Inflammatory macrophage (primary cell): ENCODE results near the gene TMEM51.

Experiments
- DNase-seq, 2 donors: peaks; one replicate each; pipeline ENCODE4 v3.0.0-alpha.2; 2020 to 2022

The TMEM51 gene

DNA sequence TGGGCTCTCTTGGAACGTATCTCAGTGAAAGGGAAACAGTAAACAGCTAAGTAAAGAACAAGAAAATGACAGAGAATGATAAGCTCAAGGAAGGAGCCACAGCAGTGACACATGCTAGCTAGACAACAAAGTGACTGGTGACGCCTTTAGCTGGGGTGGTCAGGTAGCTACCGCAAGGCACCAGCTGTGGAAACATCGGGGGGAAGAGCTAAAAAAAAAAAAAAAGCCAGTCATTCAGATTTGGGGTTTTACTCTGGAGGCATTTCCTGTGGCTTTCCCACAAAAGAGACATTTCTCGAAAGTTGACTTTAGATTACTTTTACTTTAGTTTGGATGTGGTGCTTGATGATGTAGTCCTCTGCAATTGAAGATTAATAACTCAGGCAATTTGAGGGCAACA lies 95.5 kb downstream of the TMEM51 start:
- DNase-seq = no peak

DNA sequence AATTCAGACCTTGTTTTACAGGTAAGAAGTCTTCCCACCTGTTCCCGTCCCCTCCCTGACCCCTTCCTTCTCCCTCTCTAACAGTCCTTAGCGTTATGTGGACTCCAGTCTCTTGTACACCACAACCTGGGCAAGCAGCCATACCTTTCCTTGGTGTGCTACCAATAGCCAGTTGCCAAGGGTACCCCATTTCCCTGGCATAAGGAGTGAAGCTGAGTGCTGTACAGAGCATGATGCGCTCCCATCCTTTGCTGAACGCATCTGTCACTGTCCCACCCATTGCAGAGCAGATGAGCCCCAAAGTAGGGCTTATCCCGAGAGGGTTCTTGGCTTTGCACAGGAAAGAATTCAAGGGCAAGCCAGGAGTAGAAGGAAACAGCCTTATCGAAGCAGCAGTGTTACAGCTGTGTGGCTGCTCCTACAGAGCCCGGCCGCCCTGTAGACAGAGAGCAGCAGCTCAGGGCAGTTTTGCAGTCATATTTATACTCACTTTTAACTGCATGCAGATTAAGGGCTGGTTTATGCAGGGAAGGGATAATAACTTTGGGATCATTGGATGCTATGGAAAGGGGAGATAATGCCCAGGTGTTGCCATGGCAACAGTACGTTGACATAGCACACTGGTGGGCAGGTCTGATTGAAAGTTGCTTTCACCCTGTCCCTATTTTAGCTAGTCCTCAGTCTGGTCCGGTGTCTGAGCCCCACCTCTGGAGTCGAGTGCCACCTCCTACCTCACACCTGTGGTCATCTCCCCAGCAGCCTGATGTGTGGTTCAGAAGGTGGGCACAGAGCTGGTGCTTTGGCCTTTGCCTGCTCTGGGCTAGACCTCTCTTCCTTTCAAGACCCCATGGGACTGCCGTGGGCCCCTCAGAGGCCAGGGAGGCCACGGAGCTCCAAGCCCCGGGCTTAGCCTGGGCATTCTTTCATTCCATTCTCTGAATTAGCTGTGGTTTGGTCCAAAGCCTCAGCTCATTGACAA lies 98.6 kb downstream of the TMEM51 start:
- no peak for DNase-seq

GRCh38 chr1:15254559-15254958 lies 101.0 kb downstream of the TMEM51 start:
- DNase-seq = no peak

DNA sequence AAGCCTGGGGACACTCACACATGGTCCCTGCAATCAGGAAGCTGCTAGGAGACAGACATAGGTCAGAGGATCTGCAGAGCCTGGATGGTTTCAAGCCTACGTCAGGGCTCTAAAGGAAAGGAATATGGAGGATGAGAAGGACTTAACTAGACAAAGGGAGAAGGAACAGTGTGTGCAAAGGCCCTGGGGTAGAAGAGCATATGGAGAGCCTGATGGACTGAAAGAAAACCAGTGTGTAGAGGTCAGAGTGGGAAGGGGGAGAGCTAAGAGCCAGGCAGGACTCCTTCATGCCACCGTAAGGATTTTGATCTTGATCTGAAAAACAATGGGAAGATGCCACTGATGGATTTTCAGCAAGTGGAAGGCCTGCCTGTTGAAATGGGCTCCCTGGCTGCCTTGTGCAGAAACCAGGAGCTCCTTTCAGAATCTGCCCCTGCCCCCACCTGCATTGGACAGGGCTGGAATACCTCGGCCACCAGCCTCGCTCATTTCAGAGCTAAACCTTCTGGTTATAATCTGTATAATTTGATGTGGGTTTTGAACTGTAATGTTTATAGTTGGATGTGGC lies 102.1 kb downstream of the TMEM51 start:
- no peak for DNase-seq

DNA sequence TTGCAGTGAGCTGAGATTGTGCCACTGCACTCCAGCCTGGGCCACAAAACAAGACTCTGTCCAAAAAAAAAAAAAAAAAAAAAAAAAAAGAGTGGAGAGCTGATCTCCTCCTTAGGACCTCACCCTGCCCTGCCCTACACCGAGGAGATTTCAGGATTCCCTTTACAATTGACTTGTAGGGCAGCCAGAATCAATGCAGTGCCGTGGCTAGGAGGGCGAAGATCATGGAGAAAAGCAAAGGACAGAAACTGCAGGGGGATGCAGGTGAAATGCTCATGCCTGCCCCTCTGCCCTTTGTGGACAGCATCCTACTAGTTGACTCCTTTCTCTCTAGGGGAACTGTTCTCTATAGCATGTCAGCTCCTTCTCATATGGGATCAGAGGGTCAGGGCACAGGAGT lies 103.0 kb downstream of the TMEM51 start:
- DNase-seq = no peak

- DNase-seq = no peak
Measured at GRCh38 chr1:15257309-15257708, 103.8 kb downstream of the TMEM51 start.

DNA sequence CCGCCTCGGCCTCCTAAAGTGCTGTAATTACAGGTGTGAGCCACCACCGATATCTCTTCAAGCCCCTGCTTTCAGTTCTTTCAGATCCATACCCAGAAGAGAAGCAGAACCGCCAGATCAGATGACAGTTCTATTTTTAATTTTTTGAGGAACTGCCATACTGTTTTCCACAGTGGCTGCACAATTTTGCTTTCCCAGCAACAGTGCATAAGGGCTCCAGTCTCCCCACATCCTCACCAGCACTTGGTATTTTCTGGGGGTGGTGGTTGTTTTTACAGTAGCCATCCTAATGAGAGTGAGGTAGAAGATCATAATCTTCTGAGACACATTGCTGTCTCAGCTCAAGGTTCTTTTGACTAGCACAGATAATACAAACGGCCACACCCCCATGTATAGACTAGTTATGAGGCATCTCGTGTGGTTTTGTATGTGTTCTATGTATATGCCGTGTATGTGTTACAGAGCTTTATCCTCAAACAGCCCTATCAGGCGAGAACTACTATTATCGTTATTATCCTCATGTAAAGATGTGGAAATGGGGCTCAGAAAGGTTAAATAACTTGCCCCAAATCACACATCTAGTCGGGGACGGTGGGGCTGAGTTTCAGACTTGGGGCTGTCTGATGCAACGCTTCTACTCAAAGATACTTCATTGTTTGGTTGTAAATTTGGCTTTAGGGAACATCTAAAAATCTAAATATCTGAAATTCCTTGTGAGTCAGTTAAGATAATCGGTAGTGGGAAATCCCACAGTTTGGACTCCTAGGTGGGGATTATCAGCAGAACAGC lies 105.5 kb downstream of the TMEM51 start:
- peak; percentile 86 to 92 for DNase-seq

DNA sequence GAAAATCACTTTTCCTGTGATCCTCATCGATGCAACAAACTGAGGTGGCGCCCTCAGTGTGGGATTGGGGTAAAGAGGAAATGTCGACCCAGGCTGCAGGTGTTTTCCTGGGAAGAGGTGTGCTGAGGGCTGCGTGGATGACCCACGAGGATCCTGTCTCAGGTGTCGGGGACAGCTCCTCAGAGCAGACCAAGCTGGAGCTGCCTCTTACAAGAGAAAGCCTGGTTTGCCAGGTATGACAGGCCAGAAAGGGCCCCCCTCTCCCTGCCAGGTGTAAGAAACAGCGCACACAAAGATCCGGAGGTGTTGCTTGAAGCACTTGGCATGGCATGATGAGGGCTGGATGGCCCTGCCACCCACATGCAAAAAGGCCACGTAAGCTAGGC lies 106.1 kb downstream of the TMEM51 start:
- DNase-seq = no peak

DNA sequence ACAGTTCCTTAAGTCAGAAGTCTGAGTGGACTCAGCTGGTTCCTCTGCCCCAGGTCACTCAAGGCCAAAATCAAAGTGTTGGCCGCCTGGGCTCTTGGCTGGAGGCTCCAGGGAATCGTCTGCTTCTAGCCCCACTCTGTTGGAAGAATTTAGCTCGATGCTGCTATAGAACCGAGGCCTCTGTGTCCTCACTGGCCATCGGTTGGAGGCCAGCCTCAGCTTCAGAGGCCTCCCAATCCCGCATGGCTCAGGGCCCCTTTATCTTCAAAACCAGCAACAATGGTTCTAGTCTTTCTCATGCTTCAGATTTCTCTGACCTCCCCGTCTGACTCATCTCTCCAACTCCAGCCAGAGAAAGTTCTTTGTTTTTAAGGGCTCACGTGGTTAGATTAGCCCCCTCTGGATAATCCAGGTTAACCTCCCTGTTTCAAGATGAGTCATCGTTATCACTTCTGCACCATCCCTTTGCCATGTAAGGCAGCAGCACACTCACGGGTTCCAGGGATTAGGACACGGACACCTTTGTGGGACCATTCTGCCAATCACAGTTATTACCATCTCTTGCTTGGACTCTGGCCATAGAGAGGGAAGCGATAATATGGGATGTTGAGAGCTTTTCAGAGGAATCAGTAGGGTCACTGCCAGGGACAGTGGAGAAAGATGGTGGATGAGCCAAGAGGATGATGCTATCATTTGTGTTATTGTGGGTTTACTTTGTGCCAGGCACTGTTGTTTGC lies 107.0 kb downstream of the TMEM51 start:
- DNase-seq = peak; percentile 31 to 46

GRCh38 chr1:15261155-15262002 lies 107.8 kb downstream of the TMEM51 start:
- peak; percentile 97 to 99 for DNase-seq

- DNase-seq = no peak
Measured at GRCh38 chr1:15262003-15262377, 108.4 kb downstream of the TMEM51 start.

GRCh38 chr1:15262706-15263105 lies 109.2 kb downstream of the TMEM51 start:
- DNase-seq = peak; percentile 21 to 52

DNA sequence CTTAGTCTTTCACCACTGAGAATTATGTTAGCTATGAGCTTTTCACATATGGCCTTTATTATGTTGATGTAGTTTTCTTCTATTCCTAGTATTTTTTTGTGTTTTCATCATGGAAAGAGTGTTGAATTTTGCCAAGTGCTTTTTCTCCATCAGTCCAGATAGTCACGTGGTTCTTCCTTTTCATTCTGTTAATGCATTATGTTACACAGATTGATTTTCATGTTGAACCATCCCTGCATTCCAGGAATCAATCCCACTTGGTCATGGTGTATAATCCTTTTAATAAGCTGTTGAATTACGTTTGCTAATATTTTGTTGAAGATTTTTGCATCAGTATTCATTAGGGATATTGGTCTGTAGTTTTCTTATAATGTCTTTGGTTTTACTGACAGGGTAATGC lies 111.2 kb downstream of the TMEM51 start:
- DNase-seq = no peak
